Measurements from ENCODE around the gene CCL26. TPM values are rescaled to one million over a fixed set of nuclear protein-coding genes. Genes with fewer than 3 reads are reported as not detected.

Gene CCL26
- total and polyA plus RNA-seq, 9 of the 15 experiments (the other 6 are each of a cell fraction or from before 2014, with no cell fraction given), result 2.3 to 26.8 (median 8.4) TPM

GRCh38 chr7:75804705-75805104 lies 32.7 kb upstream of the CCL26 start (continued):
- TF ChIP-seq AFF4 (CRISPR knock-in tag; IDR thresholded peaks at IDR 0.05) (no peak), ZFP30 (CRISPR knock-in tag; IDR thresholded peaks at IDR 0.05; ENCODE audit: borderline replicate concordance) (no peak), CEBPB (tag; IDR thresholded peaks at IDR 0.05) (peak; percentile 25; the same call in 1 of the 2 replicates), NR3C1 (CRISPR knock-in tag; IDR thresholded peaks at IDR 0.05) (no peak), GABPB1 (CRISPR knock-in tag; IDR thresholded peaks at IDR 0.05) (no peak), ZSCAN32 (CRISPR knock-in tag; IDR thresholded peaks at IDR 0.05) (no peak), KLF6 (CRISPR knock-in tag; IDR thresholded peaks at IDR 0.05; ENCODE audit: borderline replicate concordance) (no peak), HOMEZ (CRISPR knock-in tag; IDR thresholded peaks at IDR 0.05) (0 out of 2 replicates have a peak, but pooled peaks have one; percentile 33), PHB (CRISPR knock-in tag; IDR thresholded peaks at IDR 0.05) (no peak), ZNF551 (CRISPR knock-in tag; IDR thresholded peaks at IDR 0.05) (no peak), HDAC2 (IDR thresholded peaks at IDR 0.05) (no peak), SNRNP70 (optimal IDR thresholded peaks at IDR 0.05; ENCODE audit: low read depth, low read length) (no peak), ZKSCAN3 (CRISPR knock-in tag; IDR thresholded peaks at IDR 0.05) (peak; percentile 78), HMG20B (CRISPR knock-in tag; IDR thresholded peaks at IDR 0.05) (no peak), ZNF778 (CRISPR knock-in tag; IDR thresholded peaks at IDR 0.05) (no peak), NFE2L1 (tag; IDR thresholded peaks at IDR 0.05; ENCODE audit: borderline replicate concordance, low read depth) (no peak), KLF1 (tag; IDR thresholded peaks at IDR 0.05) (no peak), PTTG1 (tag; IDR thresholded peaks at IDR 0.05; ENCODE audit: low read depth) (peak; percentile 76; the same call in 1 of the 2 replicates), ZNF24 (IDR thresholded peaks at IDR 0.05) (no peak), C11orf30 (IDR thresholded peaks at IDR 0.05; ENCODE audit: low read depth) (no peak), HDAC1 (IDR thresholded peaks at IDR 0.05) (no peak), MTF1 (CRISPR knock-in tag; IDR thresholded peaks at IDR 0.05; ENCODE audit: borderline replicate concordance) (no peak), ZEB2 (IDR thresholded peaks at IDR 0.05) (no peak), ZNF282 (CRISPR knock-in tag; IDR thresholded peaks at IDR 0.05) (no peak), HES1 (IDR thresholded peaks at IDR 0.05; ENCODE audit: low read depth) (no peak), MECOM (CRISPR knock-in tag; IDR thresholded peaks at IDR 0.05) (peak; percentile 43; the same call in 1 of the 2 replicates)
